KG1 (cell line): ENCODE data around the gene EIF2S1.
A peak's percentile ranks its signal among the peaks of the same experiment; 100 is the strongest.
"Not testable (repeated sequence)": the region's sequence is repeated elsewhere in the genome, so short reads cannot be mapped to it uniquely, and the experiment has no call there.

ENCODE experiments used
- DNase-seq: peaks from one replicate; lab custom pipeline; 2025; lab: John Stamatoyannopoulos, UW

The EIF2S1 gene

DNA sequence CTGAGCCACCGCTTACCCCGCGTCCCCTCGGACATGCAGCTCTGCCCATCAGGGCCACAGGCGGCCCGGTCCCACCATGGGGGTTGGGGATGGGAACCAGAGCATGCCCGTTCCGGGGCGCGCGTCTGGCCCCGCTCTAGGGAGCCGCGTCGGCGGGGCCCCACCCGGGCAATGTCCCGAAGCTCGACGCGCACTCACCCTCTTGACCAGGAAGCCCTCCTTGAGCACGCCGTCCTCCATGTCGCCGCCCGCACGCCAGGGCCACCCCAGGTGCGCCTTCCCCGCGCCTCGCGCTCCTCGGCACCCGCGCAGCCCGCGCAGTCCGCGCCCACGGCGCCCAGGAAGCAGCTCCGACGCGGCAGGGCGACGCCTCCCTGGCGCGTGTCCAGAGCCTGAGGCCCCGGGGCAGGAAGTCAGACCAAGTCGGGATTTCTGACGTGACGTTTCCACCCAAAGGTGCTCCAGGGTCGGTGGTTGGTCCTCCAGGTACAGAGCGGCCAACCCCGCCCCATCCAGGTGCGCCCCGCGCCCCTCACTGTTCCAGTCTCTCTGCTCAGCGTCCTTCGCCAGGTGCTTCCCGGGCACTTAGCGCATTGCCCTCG, 51.8 kb downstream of the EIF2S1 start, which contains the start of gene PLEK2:
Gene PLEK2 (minus strand): TSS at position 346 of the 602 bp plus-strand sequence. CDS start 106 bp downstream, at position 240.
- no peak for DNase-seq

DNA sequence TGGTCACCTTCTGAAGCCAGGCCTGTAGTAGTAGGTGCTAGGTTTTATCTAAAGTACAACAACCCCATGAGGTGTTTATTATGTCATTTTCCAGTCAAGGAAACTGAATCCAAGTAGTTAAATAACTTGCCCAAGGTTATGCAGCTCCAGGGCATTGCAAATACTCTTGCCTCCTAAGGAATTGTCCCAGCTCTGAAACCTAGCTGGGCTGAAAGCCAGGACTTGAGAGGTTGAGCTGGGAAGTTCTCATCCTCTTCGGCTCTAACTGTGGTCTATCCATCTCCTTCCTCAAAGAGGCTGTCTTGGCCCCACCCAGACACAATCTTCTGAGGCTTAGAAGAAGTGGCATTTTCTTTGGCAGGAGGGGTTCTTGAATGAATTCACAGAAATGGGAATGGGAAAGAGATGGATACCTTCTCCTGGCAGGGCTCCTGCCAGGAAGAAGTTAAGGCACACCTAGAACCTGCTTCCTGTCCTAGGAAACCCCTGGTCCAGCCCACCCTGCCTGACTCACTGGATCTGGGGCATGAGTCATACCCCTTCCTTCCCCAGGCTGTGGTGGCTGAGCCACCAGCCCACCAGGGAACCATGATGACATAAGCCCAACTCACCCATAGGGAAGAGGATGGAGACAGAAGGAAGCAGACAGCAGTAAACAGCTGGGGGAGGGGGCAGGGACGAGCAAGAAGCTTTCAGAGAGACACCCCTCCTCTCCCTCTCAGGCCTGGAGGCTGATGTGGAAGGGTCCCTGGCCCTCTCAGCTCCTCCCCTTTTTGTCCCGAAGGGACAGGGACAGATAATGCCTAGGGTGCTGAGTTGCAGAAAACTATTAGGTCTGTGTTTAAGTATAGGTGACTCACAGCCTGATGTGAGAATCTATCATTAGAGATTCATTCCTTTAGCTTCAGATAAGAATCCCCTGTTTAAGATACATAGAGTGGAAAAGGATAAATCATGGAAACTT, 54.0 kb downstream of the EIF2S1 start:
- peak; percentile 41 for DNase-seq

DNA sequence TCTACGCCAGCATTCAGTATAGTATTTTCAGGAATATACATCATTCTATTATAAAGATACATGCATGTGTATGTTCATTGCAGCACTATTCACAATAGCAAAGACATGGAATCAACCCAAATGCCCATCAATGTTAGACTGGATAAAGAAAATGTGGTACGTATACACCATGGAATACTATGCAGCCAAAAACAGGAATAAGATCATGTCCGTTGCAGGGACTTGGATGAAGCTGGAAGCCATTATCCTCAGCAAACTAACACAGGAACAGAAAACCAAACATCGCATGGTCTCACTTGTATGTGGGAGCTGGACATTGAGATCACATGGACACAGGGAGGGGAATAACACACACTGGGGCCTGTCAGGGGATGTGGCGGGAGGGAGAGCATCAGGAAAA, 55.5 kb downstream of the EIF2S1 start:
- DNase-seq = not testable (repeated sequence)

DNA sequence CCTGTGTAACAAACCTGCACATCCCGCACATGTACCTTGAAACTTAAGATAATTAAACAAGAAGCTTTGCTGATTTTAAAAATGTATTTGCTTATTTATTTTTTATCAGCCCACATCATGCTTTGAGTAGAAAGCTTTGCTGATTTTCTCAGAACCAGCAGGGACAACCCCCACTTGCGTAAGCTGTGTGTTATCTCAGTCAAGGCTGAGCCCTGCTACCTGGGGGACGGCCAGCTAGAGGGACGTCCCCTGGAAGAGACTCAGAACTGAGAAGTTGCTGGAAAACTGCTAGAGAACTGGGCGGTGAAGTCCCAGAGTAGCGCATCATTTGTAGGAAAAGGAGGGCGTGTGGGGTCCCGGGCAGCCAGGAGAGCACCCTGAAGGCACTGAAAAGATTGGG, 56.0 kb downstream of the EIF2S1 start:
- DNase-seq = no peak

DNA sequence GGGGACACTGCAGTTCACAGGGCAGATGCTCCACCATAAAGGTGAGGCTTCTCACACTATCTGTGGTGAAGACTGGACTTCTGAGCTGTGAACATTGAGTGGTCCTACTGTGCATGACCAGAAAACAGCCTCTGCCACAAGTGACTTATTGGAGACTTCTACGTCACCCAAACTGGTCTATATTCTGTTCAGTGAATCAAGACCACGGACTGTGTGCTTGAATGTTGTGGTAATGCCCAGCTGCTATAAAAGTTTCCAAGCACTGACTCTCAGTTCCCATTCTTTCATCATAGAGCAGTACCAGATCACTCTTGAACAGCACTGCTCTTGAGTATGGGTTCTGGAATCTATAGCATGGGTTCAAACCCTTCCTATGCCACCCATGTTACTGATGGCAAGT, 56.7 kb downstream of the EIF2S1 start:
- DNase-seq = no peak

DNA sequence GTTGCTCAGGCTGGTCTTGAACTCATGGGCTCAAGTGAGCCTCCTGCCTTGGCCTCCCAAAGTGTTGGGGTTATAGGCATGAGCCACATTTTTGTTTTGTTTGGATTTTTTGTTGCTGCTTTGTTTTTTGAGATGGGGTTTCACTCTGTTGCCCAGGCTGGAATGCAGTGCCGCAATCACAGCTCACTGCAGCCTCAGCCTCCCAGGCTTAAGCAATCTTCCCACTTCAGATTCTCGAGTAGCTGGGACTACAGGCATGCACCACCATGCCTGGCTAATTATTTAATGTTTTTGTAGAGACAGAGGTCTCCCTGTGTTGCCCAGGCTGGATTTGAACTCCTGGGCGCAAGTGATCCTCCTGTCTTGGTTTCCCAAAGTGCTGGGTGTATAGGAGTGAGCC, 57.5 kb downstream of the EIF2S1 start:
- no peak for DNase-seq

DNA sequence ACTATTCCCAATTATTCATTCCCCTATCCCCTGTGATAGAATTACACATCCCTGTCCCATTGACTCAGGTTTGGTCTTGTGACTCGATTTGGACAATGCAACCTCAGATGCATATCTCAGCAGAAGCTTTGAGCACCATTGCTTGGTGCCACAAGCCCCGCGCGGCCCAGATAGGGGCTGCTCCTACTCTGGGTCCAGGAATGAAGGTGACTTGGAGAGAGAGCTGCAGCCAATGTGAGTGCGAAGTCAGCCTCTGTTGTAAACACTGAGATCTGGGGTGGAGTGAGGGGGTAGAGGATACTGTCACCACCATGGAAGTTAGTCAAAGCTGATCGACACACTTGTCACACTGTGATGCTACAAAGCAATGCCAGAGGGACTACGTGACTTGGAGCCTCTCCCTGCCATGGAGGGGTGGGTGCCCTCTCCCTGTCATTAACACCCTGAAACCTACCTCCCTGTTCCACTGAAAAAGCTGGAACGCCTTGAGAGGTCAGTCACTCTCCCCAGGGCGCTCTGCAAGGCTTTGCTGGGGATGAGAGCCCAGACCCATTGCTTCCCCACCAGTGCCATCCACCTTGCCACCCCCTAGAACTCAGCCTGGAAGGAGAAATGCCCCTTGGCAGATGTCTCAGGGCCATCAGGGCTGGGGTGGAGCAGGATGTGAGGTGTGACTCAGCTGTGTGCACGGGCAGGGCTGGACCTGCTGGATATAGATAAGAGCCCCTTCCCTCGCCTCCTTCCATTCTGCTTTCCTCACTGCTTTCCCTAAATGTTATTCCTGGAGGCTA, 58.5 kb downstream of the EIF2S1 start:
- no peak for DNase-seq

DNA sequence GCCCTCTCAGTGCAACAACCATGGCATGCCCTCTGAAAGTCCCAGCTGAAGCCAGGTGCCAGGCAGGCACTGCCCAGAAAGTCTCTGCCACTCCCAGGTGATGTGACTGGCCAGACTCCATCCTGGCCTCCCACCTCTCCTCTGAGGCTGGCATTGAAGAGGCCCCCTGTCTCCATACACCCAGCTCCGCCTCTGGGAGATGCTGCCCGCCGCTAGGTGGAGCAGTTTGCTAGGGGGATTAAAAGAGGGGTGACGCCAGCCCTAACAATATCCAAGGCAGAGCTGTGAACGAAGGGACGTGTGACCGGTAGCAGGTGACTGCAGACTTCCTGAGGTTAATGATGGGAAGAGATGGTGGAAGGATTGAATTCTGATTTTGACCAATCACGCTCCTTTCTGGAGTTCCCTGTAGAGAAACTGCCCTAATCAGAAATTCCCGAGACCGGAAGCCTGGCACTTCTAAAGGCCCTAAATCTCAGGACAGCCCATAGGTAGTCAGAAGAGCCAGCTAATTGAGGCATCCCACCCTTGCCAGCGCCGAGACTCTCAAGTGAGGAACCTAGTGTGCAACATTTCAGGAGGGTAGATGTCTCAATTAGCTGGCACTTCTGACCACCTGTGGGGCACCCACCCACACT, 60.1 kb downstream of the EIF2S1 start:
- no peak for DNase-seq

DNA sequence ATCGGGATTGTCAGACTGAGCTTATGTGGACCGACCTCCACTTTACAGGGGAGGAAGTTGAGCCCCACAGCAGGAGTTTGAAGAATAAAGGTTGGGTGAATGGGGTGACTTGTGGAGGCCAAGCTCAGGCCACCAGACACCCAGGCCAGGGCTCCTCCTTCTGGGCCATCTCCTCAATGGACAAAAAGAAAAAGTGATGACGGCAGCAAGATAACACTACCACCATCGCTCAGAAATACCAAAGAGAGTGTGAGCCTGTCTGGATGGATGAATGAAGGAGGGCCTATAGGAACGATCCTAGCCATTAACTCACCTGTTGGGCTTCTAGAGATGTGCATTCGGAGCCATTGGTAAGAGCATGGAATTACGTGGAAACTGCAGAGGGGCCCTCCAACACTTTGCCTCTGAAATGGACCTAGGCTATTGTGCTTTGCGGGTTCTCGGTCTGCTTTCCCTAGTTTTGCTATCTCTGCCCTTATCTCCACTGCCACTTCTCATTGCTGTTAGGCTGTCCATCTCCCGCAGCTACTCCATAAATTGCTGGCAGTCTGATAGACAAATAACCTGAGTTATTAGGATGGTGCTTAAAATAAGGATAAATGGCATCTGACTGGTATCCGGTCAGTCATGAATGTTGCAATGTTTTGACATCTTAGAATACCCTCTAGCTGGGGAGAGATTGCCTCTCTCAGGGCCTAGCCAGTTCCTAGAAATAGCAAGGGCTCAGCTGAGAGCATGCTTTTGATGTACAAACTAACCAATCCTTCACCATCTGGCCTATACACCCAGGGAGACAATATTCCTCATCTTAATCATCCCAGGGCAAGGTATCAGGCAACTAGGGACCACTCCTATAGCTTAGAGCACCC, 61.5 kb downstream of the EIF2S1 start:
- DNase-seq = no peak

DNA sequence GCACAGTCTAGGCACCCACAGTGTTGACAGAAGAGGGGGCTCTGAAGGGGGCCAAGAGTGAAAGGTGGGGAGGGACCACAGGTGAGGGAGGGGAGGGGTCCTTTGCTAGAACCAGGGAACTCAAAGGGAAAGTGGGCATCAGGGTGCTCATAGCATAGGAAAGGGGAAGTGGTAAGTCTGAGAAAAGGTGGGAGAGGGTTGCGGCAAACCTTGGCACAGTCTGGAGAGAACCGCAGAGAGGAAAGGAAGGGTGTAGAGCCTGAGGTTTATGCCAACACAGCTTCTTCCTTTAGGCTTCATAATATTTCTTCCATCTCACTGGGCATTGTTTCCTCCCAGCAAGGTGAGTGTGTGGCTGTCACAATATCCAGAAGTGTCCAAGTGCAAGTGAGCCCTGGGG, 63.3 kb downstream of the EIF2S1 start:
- no peak for DNase-seq

DNA sequence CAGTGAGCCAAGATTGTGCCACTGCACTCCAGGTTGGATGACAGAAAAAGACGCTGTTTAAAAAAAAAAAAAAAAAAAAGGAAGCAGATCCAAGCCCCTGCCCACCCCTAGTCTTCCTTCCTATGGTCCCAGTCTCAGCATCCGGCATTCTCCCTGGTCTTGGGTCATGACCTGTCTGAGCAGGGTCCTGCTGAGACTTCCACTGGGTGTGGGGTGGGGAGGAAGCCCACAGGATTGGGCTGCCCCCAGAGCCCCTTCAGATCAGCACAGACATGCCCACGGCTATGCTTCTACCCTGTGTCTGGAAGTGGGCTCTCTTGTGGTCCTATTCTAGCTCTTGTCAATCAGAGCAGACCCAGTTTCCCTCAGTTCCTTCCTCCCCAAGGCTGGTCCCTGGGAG, 64.4 kb downstream of the EIF2S1 start:
- no peak for DNase-seq

DNA sequence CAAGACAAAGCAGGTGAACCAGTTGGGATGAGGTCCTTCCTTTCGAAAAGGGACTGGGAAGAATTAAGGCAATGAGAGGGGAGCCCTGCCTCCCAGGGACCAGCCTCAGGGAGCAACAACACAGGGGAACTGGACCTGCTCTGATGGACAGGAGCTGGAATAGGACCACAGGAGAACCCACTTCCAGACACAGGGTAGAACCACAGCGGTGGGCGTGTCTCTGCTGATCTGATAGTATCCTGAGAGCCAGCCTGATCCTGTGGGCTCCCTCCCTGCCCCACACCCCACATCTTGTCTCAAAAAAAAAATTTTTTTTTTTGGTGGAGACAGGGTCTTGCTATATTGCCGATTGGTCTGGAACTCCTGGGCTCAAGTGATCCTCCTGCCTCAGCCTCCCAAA, 65.5 kb downstream of the EIF2S1 start:
- DNase-seq = no peak

DNA sequence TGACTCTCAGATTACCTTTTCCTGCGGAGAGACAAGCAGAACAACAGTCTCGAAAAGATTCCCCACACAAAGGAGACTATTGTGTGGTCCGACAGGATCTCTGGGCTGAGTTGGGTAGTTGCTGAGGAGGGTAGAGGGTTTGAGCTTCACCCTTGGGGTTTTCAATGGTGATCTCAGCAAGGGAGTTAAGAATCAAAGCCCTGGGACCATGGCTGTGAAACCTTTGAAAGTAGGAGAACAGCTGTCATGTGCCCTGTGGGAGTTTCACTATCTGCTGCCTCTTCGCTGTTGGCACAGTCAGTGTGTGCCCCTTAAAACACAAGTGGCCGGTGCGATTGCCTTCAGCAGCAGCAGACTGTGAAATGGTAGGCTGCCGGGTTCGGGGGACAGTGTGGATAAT, 66.0 kb downstream of the EIF2S1 start:
- DNase-seq = no peak

DNA sequence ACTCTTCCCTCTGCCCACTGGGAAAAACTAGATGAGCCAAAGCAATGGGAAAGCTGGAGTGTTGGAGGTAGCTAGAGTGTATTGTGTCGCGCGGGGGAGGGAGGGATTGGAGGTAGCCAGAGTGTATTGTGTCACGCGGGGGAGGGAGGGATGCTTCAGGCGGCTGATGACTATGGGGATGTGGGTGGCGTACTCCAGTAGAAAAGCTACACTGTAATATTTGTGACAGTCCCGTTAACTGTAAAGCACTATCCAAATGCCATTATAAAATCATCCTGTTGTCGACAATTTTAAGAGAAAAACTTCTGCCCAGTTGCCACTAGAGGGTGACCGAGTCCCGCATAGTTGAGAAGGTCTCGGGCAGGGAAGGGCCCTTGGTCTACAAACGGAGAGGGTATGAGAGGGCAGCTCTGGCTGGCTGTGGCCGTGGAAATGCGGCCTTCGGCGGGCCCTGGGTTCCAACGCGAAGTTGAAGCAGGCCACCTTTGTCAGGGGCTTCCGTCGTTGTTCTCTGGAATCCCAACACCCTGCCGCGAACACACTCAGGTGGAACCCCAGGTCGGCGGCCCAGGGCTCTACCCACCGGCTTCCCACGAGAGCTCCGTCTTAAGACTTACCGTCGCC, 67.0 kb downstream of the EIF2S1 start:
- DNase-seq = peak; percentile 13

DNA sequence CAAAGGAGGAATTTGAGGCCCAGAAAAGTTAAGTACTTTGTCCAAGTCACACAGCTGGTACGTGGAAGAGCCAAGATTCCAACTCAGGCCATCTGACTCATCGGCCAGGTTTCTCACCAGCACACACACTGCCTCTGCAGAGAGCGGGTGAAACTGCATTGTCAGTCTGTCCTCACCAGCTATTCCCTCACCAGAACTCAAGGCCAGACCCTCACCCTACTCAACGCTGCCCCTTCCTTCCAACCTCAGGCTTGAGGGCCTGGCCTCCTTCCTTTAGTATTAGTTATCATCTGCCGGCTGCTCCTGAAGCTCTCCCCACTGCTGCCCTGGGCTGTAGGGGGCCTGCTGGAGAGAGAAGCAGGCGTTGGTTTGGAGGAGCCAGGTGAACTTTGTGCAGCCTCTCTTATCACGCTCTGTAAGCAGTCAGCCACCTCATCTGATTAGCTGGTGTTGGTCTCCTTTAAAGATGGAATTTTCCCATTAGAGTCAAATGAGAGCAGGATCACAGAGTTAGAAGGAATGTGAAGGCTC, 68.4 kb downstream of the EIF2S1 start:
- no peak for DNase-seq

DNA sequence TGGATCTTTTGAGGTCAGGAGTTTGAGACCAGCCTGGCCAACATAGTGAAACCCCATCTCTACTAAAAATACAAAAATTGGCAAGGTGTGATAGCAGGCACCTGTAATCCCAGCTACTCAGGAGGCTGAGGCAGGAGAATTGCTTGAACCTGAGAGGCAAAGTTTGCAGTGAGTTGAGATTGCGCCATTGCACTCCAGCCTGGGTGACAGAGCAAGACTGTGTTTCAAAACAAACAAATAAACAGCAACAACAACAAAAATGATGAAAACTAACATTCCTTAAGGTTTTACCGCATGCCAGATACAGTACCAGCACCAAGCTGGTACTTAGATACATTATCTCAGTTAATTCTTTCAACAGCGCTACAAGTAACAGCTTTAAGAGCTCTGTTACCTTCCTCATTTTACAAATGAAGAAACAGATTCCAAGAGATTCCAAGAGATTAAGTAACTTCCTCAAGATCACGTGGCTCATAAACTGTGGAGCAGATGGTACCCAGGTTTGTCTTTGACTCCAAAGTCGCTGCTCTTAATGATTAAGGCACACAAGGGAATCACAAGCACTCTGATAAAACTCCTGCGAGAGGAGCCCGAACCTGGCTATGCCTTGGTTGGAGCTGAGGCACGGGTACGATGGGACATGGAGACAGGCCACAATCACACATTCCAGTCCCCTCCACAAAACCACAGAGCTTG, 69.5 kb downstream of the EIF2S1 start:
- no peak for DNase-seq

DNA sequence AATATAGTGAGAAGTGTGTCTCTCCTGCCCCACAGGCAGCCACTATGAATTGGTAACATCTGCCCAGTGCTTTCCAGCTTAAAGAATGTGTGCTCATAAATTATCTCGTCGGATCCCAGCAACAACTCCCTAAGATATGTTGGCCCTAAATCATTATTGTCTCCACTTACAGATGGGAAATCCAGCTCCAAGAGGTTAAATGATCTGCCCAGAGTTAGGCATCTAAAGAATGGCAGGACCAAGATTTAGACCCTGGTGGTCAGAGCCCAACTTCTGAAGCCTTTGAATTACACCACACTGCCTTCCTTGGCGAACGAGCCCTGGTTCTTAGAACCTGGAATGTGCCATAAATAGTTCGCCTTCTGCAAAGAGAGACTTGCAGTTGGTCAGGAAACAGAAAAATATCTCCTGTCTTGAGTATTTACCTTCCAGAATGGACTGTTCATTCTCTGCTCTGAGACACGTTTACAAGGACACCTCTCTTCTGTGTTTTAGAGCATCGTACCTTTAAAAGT, 72.0 kb downstream of the EIF2S1 start:
- DNase-seq = no peak

DNA sequence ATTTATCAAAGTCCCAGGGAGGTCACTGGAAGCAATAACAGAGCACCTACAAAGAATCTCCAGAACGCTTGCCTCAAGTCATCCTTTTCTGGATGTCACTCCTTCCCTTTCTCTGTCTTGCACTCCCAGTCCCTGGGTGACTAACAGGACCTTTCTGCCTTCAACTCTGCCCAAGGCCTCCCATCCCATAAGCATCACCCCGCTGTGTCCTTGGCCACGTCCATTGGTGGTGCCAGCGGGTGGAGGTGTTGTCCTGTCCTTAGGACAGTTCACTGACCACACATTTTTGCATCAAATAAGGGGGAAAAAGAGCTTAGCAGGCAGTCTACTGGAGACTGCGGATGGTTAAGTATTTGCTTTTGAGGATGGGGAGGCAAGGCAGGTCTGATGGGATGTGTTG, 75.5 kb downstream of the EIF2S1 start:
- DNase-seq = no peak
